IPS-NIHi7 (cell line): Measurements from ENCODE around the gene EFNA5.

Experiments used
- DNase-seq: peaks from one replicate; pipeline ENCODE4 v3.0.0; 2012; ENCODE audit warnings: mixed read lengths; ENCODE audit errors: extremely low spot score

The EFNA5 gene

GRCh38 chr5:107426209-107426608 lies 244.5 kb downstream of the EFNA5 start:
- DNase-seq = no peak

GRCh38 chr5:107425541-107426031 lies 245.2 kb downstream of the EFNA5 start:
- DNase-seq = no peak

DNA sequence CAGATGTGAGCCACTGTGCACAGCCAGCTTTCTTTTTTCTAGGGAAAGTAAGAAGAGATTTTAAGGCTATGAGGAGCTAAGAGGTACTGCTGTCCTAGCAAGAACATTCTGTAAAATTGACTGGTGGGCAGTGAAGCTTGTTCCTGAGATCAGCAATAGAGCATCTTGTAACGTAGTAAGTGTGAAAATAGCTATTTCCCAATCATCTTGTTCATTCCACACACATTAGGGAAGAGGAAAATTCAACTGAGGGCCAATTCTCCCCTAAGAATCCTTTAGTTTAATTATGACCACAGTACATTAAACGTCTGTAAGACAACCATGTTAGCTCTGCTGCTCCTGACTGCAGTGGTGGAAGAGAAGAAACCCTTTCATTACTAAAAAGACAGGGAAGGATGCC lies 246.2 kb downstream of the EFNA5 start:
- DNase-seq = no peak

GRCh38 chr5:107422494-107422893 lies 248.2 kb downstream of the EFNA5 start:
- no peak for DNase-seq

GRCh38 chr5:107419498-107419897 lies 251.2 kb downstream of the EFNA5 start:
- DNase-seq = no peak

GRCh38 chr5:107418902-107419301 lies 251.8 kb downstream of the EFNA5 start:
- DNase-seq = no peak

DNA sequence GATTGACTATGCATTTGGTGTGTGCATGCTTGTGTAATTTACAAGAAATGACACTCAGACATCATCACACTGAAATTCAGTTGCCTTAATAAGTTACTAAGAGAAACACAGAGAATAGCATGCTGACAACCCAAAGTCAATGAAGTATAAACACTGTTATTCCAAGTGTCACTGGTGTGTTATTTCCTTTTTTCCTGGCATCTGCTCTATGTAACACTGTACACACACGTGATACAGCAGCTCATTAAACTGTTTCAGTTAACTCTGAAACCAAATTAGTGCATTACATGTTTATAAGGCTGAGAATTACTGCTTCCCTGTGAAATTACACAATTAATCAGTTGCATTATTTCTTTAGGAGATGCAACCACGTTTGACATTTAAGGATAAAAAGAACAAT lies 252.7 kb downstream of the EFNA5 start:
- DNase-seq = no peak

GRCh38 chr5:107415762-107416161 lies 255.0 kb downstream of the EFNA5 start:
- no peak for DNase-seq

- no peak for DNase-seq
Measured at GRCh38 chr5:107414802-107415201, 255.9 kb downstream of the EFNA5 start.

- no peak for DNase-seq
Measured at GRCh38 chr5:107413754-107414153, 257.0 kb downstream of the EFNA5 start.

DNA sequence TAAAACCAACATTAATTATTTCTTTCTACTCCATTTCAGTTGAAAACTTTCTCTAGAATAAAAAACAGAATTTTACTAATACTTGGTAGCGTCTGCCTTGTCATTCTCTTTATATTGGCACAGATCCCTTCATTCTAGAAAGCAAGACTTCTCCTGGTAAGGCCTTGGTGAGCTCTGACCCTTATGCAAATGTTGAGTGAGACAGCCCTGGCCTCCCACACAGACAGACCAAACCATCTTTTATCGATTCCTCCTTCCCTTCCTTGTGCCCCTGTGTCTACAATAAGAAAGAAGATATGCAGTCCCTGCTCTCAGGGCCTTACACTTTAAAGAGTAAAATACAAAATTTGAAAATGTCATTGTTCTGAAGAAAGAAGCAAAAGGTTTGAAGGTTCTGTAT lies 262.2 kb downstream of the EFNA5 start:
- no peak for DNase-seq

GRCh38 chr5:107407713-107408298 lies 262.9 kb downstream of the EFNA5 start:
- no peak for DNase-seq

GRCh38 chr5:107404595-107405374 lies 266.0 kb downstream of the EFNA5 start:
- DNase-seq = no peak

DNA sequence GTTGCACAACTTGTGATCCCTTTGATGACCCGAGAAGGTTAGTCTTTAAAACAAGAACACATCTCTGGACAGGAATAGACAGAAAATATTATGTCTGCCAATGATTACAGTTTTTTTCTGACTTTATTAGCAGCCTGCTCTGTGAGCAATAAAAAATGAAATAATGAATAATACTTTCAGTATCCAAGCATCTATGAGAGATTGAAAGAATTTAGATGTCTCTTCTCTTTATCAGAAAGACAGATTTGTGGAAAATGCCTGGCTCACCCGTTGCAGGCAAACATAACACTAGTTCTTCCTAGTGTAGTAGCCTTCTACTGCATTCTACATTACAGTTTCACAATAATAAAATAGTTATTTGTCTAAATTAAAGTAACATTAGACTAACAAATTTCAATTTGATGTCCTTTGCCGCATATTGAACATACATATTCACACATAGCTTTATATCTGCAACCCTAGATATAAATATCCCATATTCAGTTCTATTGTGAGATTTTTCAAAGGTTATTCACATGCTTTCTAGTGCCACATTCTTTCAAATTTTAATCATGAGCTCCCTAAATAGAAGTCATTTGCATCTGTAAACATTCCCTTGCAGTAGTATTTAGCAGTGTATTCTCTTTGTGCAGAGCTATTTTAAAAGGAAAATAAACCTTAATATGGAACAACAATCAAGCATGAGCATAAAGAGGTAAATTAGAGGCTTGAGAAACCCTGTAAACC lies 267.3 kb downstream of the EFNA5 start:
- no peak for DNase-seq

- no peak for DNase-seq
Measured at GRCh38 chr5:107402434-107403227, 268.1 kb downstream of the EFNA5 start.

DNA sequence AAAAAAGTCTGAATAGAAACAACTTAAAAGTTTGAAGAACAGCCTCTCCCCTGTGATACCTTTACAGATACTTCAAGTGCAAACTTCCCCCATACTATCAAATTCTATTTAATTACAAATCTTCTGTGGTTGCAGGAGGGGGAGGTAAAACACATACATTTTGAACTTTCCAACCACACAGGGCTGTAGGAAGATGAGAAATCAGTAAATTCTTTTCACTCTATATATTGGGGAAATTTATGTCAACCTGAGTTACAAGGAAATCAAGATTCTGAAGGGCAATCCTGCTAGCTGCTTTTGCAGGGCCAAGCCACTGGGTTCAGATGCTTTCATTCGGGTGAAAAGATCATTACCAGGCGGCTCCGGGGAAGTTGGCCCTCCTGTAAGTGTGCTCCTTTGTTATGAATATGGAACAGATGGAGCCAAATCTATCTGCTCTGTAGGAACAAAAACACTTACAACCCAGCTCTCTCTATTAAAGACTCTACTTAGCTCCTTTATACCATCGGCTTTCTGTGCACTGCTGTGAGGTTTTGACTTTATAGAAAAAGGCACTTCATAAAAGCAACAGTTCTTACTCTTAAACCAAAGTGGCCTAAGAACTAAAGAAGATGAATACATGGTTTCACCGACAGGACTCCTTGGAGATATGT lies 269.1 kb downstream of the EFNA5 start:
- DNase-seq = peak; percentile 45

DNA sequence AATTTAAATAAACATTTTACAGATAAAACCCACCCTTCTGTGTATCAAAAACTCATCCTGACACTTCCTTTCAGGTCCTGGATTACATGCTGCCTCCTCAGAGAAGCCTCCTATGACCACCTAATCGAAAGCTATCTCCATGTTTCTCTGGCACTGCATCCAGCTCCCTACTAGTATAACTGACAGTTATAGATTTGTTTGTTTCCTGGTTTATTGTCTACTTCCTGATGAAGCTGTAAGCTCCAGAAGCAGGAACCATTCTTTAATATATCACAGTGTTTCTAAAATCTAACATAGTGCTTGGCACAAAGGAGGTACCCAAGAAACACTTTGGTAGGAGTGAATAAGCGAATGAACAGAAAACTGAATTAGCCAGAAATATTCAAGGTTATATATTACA lies 270.4 kb downstream of the EFNA5 start:
- no peak for DNase-seq

GRCh38 chr5:107398703-107399102 lies 272.0 kb downstream of the EFNA5 start:
- DNase-seq = no peak

- DNase-seq = no peak
Measured at GRCh38 chr5:107396351-107396690, 274.4 kb downstream of the EFNA5 start.

DNA sequence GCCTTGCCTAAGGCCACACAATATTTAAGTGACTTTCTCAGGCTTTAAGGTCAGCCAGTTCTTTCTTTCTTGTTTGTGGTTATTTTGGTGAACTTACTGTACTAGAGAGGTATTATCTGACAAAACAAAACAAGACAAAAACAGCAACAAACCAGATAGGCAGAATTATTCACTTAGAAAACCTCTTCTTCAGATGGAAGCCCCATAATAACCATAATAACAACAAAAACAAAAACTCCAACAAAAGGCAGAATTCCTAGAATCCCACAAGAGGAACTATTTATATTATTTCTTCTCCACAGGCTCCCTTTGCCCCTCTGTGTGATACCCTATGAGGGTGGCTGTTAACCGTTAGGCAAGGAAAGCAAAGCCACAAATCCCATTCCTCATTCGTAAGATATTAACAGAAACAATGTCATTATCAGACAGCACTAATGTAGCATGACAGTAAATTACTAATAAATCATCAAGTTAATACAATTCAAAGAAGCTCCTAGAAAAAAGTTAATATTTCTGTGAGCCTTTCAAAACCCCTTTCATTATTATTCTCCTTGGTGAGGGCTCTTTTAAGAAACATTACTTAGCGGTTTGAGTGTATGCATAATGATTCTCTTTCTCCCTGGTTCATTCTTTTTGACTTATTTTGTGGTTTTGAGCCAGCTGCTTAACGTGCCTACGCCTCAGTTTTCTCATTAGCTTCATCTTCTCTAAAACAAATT lies 274.9 kb downstream of the EFNA5 start:
- DNase-seq = no peak

DNA sequence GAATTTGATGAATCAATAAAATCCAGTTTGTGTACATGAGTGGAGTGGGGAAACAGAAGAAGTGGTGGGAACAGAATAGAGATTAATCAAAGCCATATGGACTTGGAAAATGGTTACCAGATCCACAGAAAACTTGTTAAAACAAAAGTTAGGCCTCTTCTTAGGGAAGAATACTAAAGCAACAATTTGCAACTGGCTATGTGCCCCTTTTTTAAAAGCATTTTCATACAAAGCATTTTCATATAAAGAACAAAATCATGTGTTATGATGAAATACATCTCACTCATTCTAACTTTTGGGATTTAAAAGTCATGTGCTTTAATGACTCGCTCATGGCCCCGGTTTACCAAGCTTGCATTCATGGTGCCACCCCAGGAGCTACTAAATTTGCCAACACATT lies 276.9 kb downstream of the EFNA5 start:
- no peak for DNase-seq
